Measurements from ENCODE around the gene CACHD1.

GRCh38 chr1:64686828-64687724 lies 217.1 kb downstream of the CACHD1 start:
- TF ChIP-seq POLR2A (IDR thresholded peaks at IDR 0.05; ENCODE audit: low read length) (no peak), GATA1 (IDR thresholded peaks at IDR 0.05; ENCODE audit: low read depth, low read length) (no peak)

Data from erythroblast (primary cell).